Hepatocyte (in vitro differentiated cells): ENCODE data around the gene CNTNAP2. TPM values are rescaled to one million over a fixed set of nuclear protein-coding genes. Genes with fewer than 3 reads are reported as not detected.

Experiments
- DNase-seq: peaks from one replicate; pipeline ENCODE4 v3.0.0-alpha.2; 2016; ENCODE audit warnings: low spot score
- H2AFZ ChIP-seq: fragments of 200-600 bp; sonication (generic); 2 replicates; pipeline ENCODE4 v1.6.0; 2016; ENCODE audit warnings: antibody characterized with exemption, mild to moderate bottlenecking
- H3K27ac ChIP-seq: fragments of 200-600 bp; sonication (generic); 2 replicates; pipeline ENCODE4 v1.5.1; 2016; ENCODE audit warnings: mild to moderate bottlenecking
- H3K27me3 ChIP-seq: fragments of 200-600 bp; sonication (generic); 2 replicates; pipeline ENCODE4 v1.6.1; 2016
- H3K36me3 ChIP-seq: fragments of 200-600 bp; sonication (generic); replicated peaks from 2 replicates; pipeline ENCODE4 v1.5.1; 2016; ENCODE audit warnings: low read depth; ENCODE audit not compliant: insufficient read depth
- H3K4me1 ChIP-seq: fragments of 200-600 bp; sonication (generic); 2 replicates; pipeline ENCODE4 v1.5.1; 2016; ENCODE audit warnings: mild to moderate bottlenecking, moderate library complexity; ENCODE audit not compliant: insufficient read depth
- H3K4me2 ChIP-seq: fragments of 200-600 bp; sonication (generic); 2 replicates; pipeline ENCODE4 v1.6.0; 2016
- H3K4me3 ChIP-seq: fragments of 200-600 bp; sonication (generic); 2 replicates; pipeline ENCODE4 v1.5.1; 2016; ENCODE audit warnings: mild to moderate bottlenecking
- H3K79me2 ChIP-seq: fragments of 200-600 bp; sonication (generic); 2 replicates; pipeline ENCODE4 v1.6.0; 2017; ENCODE audit warnings: mild to moderate bottlenecking
- H3K9me2 ChIP-seq: fragments of 200-600 bp; sonication (generic); replicated peaks from 2 replicates; pipeline ENCODE4 v1.6.0; 2017; ENCODE audit warnings: mild to moderate bottlenecking; ENCODE audit not compliant: insufficient read depth
- H3K9me3 ChIP-seq: fragments of 200-600 bp; sonication (generic); 2 replicates; pipeline ENCODE4 v1.5.1; 2016; ENCODE audit warnings: low read depth, mild to moderate bottlenecking
- H4K20me1 ChIP-seq: fragments of 200-600 bp; sonication (generic); 2 replicates; pipeline ENCODE4 v1.6.0; 2016; ENCODE audit warnings: mild to moderate bottlenecking; ENCODE audit not compliant: insufficient read depth, poor library complexity, severe bottlenecking
- EZH2 ChIP-seq: fragments of 200-600 bp; sonication (generic); IDR thresholded peaks from 2 replicates; pipeline ENCODE4 v1.6.1; 2016; ENCODE audit warnings: antibody characterized with exemption, mild to moderate bottlenecking, borderline replicate concordance
- EZH2phosphoT487 ChIP-seq: fragments of 200-600 bp; sonication (generic); IDR thresholded peaks from one replicate; pipeline ENCODE4 v1.6.1; 2018; ENCODE audit warnings: antibody characterized with exemption, mild to moderate bottlenecking, low read depth, moderate library complexity; ENCODE audit not compliant: unreplicated experiment, severe bottlenecking
- WGBS: methylation state at CpG from one replicate; pipeline ENCODE4 v1.1.6; 2016; ENCODE audit warnings: low lambda C conversion rate; ENCODE audit errors: missing lambda C conversion rate; 5-methylcytosine and 5-hydroxymethylcytosine counted together
- polyA plus RNA-seq: library from polyadenylated mRNA; unstranded; fragments of >200 nt; fragmentation: Nextera tagmentation; extraction: Ambion mirVana; gene quantifications from 2 replicates; pipeline ENCODE4 v1.2.1, GENCODE V29; 2016
- total RNA-seq: library from RNA; depleted of rRNA; stranded (reverse); fragments of >200 nt; gene quantifications from 2 replicates; pipeline ENCODE4 v1.2.3, GENCODE V29; 2014
- TF ChIP-seq, protein P1 (sequence below): fragments of 200-600 bp; sonication (generic); IDR thresholded peaks from 2 replicates; pipeline ENCODE4 v1.5.1; 2016; ENCODE audit warnings: antibody characterized with exemption, mild to moderate bottlenecking; ENCODE audit not compliant: poor library complexity

CNTNAP2 gene
- total and polyA plus RNA-seq, 2 experiments from 2014 or later = 7.5 to 14.7 TPM

- no peaks in the 10 kb centered on the region for H3K4me1 ChIP-seq
- TF ChIP-seq, protein P1, sequence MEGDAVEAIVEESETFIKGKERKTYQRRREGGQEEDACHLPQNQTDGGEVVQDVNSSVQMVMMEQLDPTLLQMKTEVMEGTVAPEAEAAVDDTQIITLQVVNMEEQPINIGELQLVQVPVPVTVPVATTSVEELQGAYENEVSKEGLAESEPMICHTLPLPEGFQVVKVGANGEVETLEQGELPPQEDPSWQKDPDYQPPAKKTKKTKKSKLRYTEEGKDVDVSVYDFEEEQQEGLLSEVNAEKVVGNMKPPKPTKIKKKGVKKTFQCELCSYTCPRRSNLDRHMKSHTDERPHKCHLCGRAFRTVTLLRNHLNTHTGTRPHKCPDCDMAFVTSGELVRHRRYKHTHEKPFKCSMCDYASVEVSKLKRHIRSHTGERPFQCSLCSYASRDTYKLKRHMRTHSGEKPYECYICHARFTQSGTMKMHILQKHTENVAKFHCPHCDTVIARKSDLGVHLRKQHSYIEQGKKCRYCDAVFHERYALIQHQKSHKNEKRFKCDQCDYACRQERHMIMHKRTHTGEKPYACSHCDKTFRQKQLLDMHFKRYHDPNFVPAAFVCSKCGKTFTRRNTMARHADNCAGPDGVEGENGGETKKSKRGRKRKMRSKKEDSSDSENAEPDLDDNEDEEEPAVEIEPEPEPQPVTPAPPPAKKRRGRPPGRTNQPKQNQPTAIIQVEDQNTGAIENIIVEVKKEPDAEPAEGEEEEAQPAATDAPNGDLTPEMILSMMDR = no peak
- TF ChIP-seq EZH2phosphoT487 (no peak), EZH2 (no peak)
- no peak overlapping the region for H3K27ac ChIP-seq
- no peaks in the 10 kb centered on the region for H4K20me1 ChIP-seq
- no peak overlapping the region for H2AFZ ChIP-seq
- no peaks in the 10 kb centered on the region for H3K36me3 ChIP-seq
- no peak overlapping the region for H3K4me2 ChIP-seq
- no peaks in the 10 kb centered on the region for H3K27me3 ChIP-seq
- no peaks in the 10 kb centered on the region for H3K9me2 ChIP-seq
- H3K79me2 ChIP-seq = no peaks in the 10 kb centered on the region
- H3K9me3 ChIP-seq = no peaks in the 10 kb centered on the region
- DNase-seq = no peak
- no peak overlapping the region for H3K4me3 ChIP-seq
- WGBS = 67% methylated on average over 12 of the region's 12 CpGs
These were observed 545.3 kb downstream of the CNTNAP2 start for GRCh38 chr7:146661929-146662328.

- Histone ChIP-seq H3K4me3 (no peak overlapping the region), H3K9me3 (no peaks in the 10 kb centered on the region), H3K36me3 (no peaks in the 10 kb centered on the region), H3K4me2 (no peak overlapping the region), H3K79me2 (no peaks in the 10 kb centered on the region), H3K4me1 (no peaks in the 10 kb centered on the region), H4K20me1 (no peaks in the 10 kb centered on the region), H3K27me3 (no peaks in the 10 kb centered on the region), H3K27ac (no peak overlapping the region), H2AFZ (no peak overlapping the region), H3K9me2 (no peaks in the 10 kb centered on the region)
- 93% methylated on average over 12 of the region's 12 CpGs for WGBS
- no peak for DNase-seq
- TF ChIP-seq, protein P1 = no peak
- TF ChIP-seq EZH2phosphoT487 = no peak
- TF ChIP-seq EZH2 = no peak
These were observed 548.4 kb downstream of the CNTNAP2 start for GRCh38 chr7:146665023-146665422.

DNA sequence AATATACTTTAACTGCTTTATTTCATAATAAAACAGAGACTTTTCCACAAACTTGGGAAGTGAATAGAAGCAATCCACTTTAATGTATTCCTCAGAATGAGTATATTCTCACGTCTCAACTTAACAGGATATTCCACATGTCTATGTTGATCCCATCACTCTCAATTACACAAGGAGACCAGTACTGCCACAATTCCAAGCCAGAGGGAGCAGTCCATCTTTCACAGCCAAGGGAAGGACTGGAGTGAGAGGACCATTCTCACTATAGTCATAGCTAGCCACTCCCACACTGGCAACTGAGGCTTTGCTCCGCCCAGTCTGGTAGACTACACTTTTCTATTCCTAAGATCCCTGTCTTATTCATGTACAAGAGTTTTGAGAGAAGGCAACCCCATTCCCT, 553.9 kb downstream of the CNTNAP2 start:
- H4K20me1 ChIP-seq = no peaks in the 10 kb centered on the region
- H3K4me2 ChIP-seq = no peak overlapping the region
- no peak overlapping the region for H2AFZ ChIP-seq
- H3K4me3 ChIP-seq = no peak overlapping the region
- no peak overlapping the region for H3K27ac ChIP-seq
- DNase-seq = no peak
- WGBS = 93% methylated on average over 2 of the region's 2 CpGs
- no peaks in the 10 kb centered on the region for H3K4me1 ChIP-seq
- no peaks in the 10 kb centered on the region for H3K9me3 ChIP-seq
- no peaks in the 10 kb centered on the region for H3K79me2 ChIP-seq
- H3K27me3 ChIP-seq = no peaks in the 10 kb centered on the region
- no peaks in the 10 kb centered on the region for H3K36me3 ChIP-seq
- no peak for TF ChIP-seq EZH2
- TF ChIP-seq EZH2phosphoT487 = no peak
- TF ChIP-seq, protein P1 = no peak
- H3K9me2 ChIP-seq = no peaks in the 10 kb centered on the region

- no peaks in the 10 kb centered on the region for H3K4me1 ChIP-seq
- H3K36me3 ChIP-seq = no peaks in the 10 kb centered on the region
- DNase-seq = no peak
- no peaks in the 10 kb centered on the region for H3K79me2 ChIP-seq
- H3K27me3 ChIP-seq = no peaks in the 10 kb centered on the region
- no peaks in the 10 kb centered on the region for H3K9me2 ChIP-seq
- no peak overlapping the region for H3K27ac ChIP-seq
- H3K4me3 ChIP-seq = no peak overlapping the region
- H4K20me1 ChIP-seq = no peaks in the 10 kb centered on the region
- TF ChIP-seq EZH2 = no peak
- TF ChIP-seq, protein P1 = no peak
- TF ChIP-seq EZH2phosphoT487 = no peak
- no peak overlapping the region for H2AFZ ChIP-seq
- no peak overlapping the region for H3K4me2 ChIP-seq
- no peaks in the 10 kb centered on the region for H3K9me3 ChIP-seq
These were observed 564.9 kb downstream of the CNTNAP2 start for GRCh38 chr7:146681487-146681886.
